Neural cell (in vitro differentiated cells): ENCODE measurements around the gene RNF213. TPM values are rescaled to one million over a fixed set of nuclear protein-coding genes. Genes with fewer than 3 reads are reported as not detected.

ENCODE experiments used
- H2AFZ ChIP-seq: fragments of 200-600, 300-800 bp; sonication (generic), shearing (Covaris generic); 2 replicates; pipeline ENCODE4 v1.6.0; 2014; ENCODE audit warnings: low read depth, mild to moderate bottlenecking, antibody characterized with exemption, low read length, moderate library complexity
- H3F3A ChIP-seq: fragments of 200-600 bp; shearing (Covaris generic); 2 replicates; pipeline ENCODE4 v1.6.1; 2016; ENCODE audit warnings: mild to moderate bottlenecking, moderate library complexity, mixed read lengths, antibody characterized with exemption, low read length; ENCODE audit not compliant: insufficient read depth, poor library complexity, severe bottlenecking
- H3K27ac ChIP-seq: fragments of 200-600, 300-800 bp; sonication (generic), shearing (Covaris generic); 2 replicates; pipeline ENCODE4 v1.5.1; 2014; ENCODE audit warnings: mild to moderate bottlenecking, low read length, moderate library complexity
- H3K27me3 ChIP-seq: fragments of 300-800, 200-600 bp; sonication (generic), shearing (Covaris generic); 2 replicates; pipeline ENCODE4 v1.6.0; 2014; ENCODE audit warnings: mild to moderate bottlenecking, low read depth, low read length, moderate library complexity; ENCODE audit not compliant: insufficient read depth
- H3K36me3 ChIP-seq: fragments of 300-800, 200-600 bp; sonication (generic), shearing (Covaris generic); 2 replicates; pipeline ENCODE4 v1.5.1; 2014; ENCODE audit warnings: mild to moderate bottlenecking, antibody characterized with exemption, low read length, moderate library complexity; ENCODE audit not compliant: insufficient read depth
- H3K4me2 ChIP-seq: fragments of 300-800, 200-600 bp; sonication (generic), shearing (Covaris generic); 2 replicates; pipeline ENCODE4 v1.6.0; 2014; ENCODE audit warnings: mild to moderate bottlenecking, low read length
- H3K4me3 ChIP-seq: fragments of 300-800, 200-600 bp; sonication (generic), shearing (Covaris generic); 2 replicates; pipeline ENCODE4 v1.5.1; 2014; ENCODE audit warnings: mild to moderate bottlenecking, low read length, moderate library complexity
- H3K79me2 ChIP-seq: fragments of 200-600 bp; shearing (Covaris generic); replicated peaks from 2 replicates; pipeline ENCODE4 v1.6.0; 2014; ENCODE audit warnings: mild to moderate bottlenecking, low read length, moderate library complexity; ENCODE audit not compliant: insufficient read depth
- H3K9ac ChIP-seq: fragments of 300-800, 200-600 bp; sonication (generic), shearing (Covaris generic); 2 replicates; pipeline ENCODE4 v1.6.1; 2016; ENCODE audit warnings: mild to moderate bottlenecking, low read length, mixed read lengths
- H3K9me2 ChIP-seq: fragments of 200-600 bp; shearing (Covaris generic); 2 replicates; pipeline ENCODE4 v1.6.1; 2016; ENCODE audit warnings: mild to moderate bottlenecking, low read length, mixed read lengths; ENCODE audit not compliant: insufficient read depth
- H3K9me3 ChIP-seq: fragments of 200-600, 300-800 bp; sonication (generic), shearing (Covaris generic); 2 replicates; pipeline ENCODE4 v1.6.1; 2016; ENCODE audit warnings: mild to moderate bottlenecking, mixed run types, low read length, moderate library complexity, mixed read lengths
- H4K20me1 ChIP-seq: fragments of 200-600 bp; shearing (Covaris generic); 2 replicates; pipeline ENCODE4 v1.6.1; 2016; ENCODE audit warnings: mild to moderate bottlenecking, mixed run types; ENCODE audit not compliant: insufficient read depth
- CTCF ChIP-seq: fragments of 450-650 bp; IDR thresholded peaks from 2 replicates; pipeline ENCODE4 v1.5.1; 2014; ENCODE audit warnings: antibody characterized with exemption, mild to moderate bottlenecking, moderate library complexity; ENCODE audit not compliant: poor library complexity, severe bottlenecking
- EP300 ChIP-seq: fragments of 450-650 bp; conservative IDR thresholded peaks from 2 replicates; pipeline ENCODE4 v1.6.1; 2014; ENCODE audit warnings: antibody characterized with exemption, mild to moderate bottlenecking, moderate library complexity; ENCODE audit not compliant: poor library complexity, severe bottlenecking
- EZH2 ChIP-seq: fragments of 200-600, 300-800 bp; shearing (Covaris generic), sonication (generic); IDR thresholded peaks from 2 replicates; pipeline ENCODE4 v1.6.1; 2014; ENCODE audit warnings: antibody characterized with exemption, low read length, borderline replicate concordance, mild to moderate bottlenecking; ENCODE audit not compliant: insufficient read depth, poor library complexity, severe bottlenecking
- MXI1 ChIP-seq: fragments of 450-650 bp; conservative IDR thresholded peaks from 2 replicates; pipeline ENCODE4 v1.6.1; 2014; ENCODE audit warnings: antibody characterized with exemption, mild to moderate bottlenecking; ENCODE audit not compliant: poor library complexity, severe bottlenecking
- POLR2AphosphoS5 ChIP-seq: IDR thresholded peaks from 2 replicates; pipeline ENCODE4 v1.6.1; 2012
- RAD21 ChIP-seq: fragments of 450-650 bp; conservative IDR thresholded peaks from 2 replicates; pipeline ENCODE4 v1.6.1; 2014; ENCODE audit warnings: antibody characterized with exemption, mild to moderate bottlenecking, moderate library complexity
- REST ChIP-seq: IDR thresholded peaks from 2 replicates; pipeline ENCODE4 v1.6.1; 2012; ENCODE audit warnings: borderline replicate concordance
- SMC3 ChIP-seq: fragments of 450-650 bp; conservative IDR thresholded peaks from 2 replicates; pipeline ENCODE4 v1.6.1; 2014; ENCODE audit warnings: antibody characterized with exemption, mild to moderate bottlenecking, moderate library complexity; ENCODE audit not compliant: poor library complexity
- TAF1 ChIP-seq: IDR thresholded peaks from 2 replicates; pipeline ENCODE4 v1.6.1; 2012; ENCODE audit warnings: low read depth
- polyA plus RNA-seq: library from polyadenylated mRNA; depleted of rRNA; stranded (reverse); fragments of >200 nt; gene quantifications from 2 replicates; pipeline ENCODE4 v1.2.3, GENCODE V29; 2014

Gene RNF213
- polyA plus RNA-seq, 1 donor from 2014 or later = 1.5 TPM

- no peak overlapping the region for H3K9ac ChIP-seq
- H3K27me3 ChIP-seq = no peaks in the 10 kb centered on the region
- H3K79me2 ChIP-seq = no peaks in the 10 kb centered on the region
- no peaks in the 10 kb centered on the region for H3K36me3 ChIP-seq
- H2AFZ ChIP-seq = no peak overlapping the region
- no peak overlapping the region for H3K4me2 ChIP-seq
- H3F3A ChIP-seq = no peaks in the 10 kb centered on the region
- H3K9me2 ChIP-seq = no peaks in the 10 kb centered on the region
- no peaks in the 10 kb centered on the region for H3K9me3 ChIP-seq
- H3K27ac ChIP-seq = no peak overlapping the region
- no peak overlapping the region for H3K4me3 ChIP-seq
- H4K20me1 ChIP-seq = no peaks in the 10 kb centered on the region
- TF ChIP-seq REST (no peak), CTCF (no peak), EZH2 (no peak), SMC3 (no peak)
Measured at GRCh38 chr17:80432350-80432955, 171.8 kb downstream of the RNF213 start.

- no peaks in the 10 kb centered on the region for H3K9me2 ChIP-seq
- H3K9ac ChIP-seq = no peak overlapping the region
- no peak overlapping the region for H3K4me3 ChIP-seq
- no peak overlapping the region for H3K4me2 ChIP-seq
- no peaks in the 10 kb centered on the region for H3K27me3 ChIP-seq
- no peaks in the 10 kb centered on the region for H3K36me3 ChIP-seq
- H3K27ac ChIP-seq = no peak overlapping the region
- H4K20me1 ChIP-seq = no peaks in the 10 kb centered on the region
- no peak for TF ChIP-seq POLR2AphosphoS5
- TF ChIP-seq RAD21 = no peak
- no peak for TF ChIP-seq CTCF
- TF ChIP-seq EP300 = no peak
- no peak for TF ChIP-seq MXI1
- TF ChIP-seq EZH2 = no peak
- no peak for TF ChIP-seq TAF1
- TF ChIP-seq SMC3 = no peak
- TF ChIP-seq REST = no peak
- no peaks in the 10 kb centered on the region for H3F3A ChIP-seq
- no peaks in the 10 kb centered on the region for H3K9me3 ChIP-seq
- H2AFZ ChIP-seq = no peak overlapping the region
- H3K79me2 ChIP-seq = no peaks in the 10 kb centered on the region
Measured at GRCh38 chr17:80432961-80433550, 172.4 kb downstream of the RNF213 start.
